Left lobe of liver (tissue), 2 donors: ENCODE results near the gene SFXN4. TPM values are rescaled to one million over a fixed set of nuclear protein-coding genes. Genes with fewer than 3 reads are reported as not detected.
A peak's percentile ranks its signal among the peaks of the same experiment; 100 is the strongest.
"Not testable (repeated sequence)": the region's sequence is repeated elsewhere in the genome, so short reads cannot be mapped to it uniquely, and the experiment has no call there.

Experiments used
- ATAC-seq: fragments of 200-7000 bp; cut with Tn5 transposase; one replicate; pipeline ENCODE4 v1.9.1; 2020; ENCODE audit warnings: mild to moderate bottlenecking, moderate library complexity
- DNase-seq: peaks from one replicate; pipeline ENCODE4 v3.0.0-alpha.2; 2020; ENCODE audit warnings: low spot score
- total RNA-seq: library from RNA; stranded (reverse); gene quantifications from one replicate; pipeline ENCODE4 v1.2.1, GENCODE V29; 2021
- donor health status: DM: no; HTN: no; CAD: no; lungs with moderate emphysema.
- donor health status: DM: no; HTN: yes; CAD: no.

Gene SFXN4
- total RNA-seq, 1 donor from 2014 or later: 17.8 TPM

DNA sequence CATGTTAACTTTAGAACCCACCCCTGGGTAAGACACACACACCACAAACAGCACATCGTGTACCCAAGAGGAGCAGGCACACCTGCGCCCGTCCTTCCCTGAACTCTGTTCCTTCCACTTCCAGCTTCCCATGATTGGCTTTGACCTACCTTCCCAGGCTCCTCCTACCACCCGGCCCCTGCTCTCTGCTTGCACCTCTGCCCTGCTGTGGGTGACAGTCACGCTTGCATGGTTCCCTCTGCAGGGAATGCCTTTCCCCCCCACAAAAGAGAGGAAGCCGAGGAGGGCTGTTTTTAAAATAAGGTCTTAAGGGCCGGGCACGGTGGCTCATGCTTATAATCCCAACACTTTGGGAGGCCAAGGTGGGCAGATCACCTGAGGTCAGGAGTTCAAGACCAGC is 16.4 kb downstream of the SFXN4 start:
- ATAC-seq (no peak), DNase-seq (no peak)

DNA sequence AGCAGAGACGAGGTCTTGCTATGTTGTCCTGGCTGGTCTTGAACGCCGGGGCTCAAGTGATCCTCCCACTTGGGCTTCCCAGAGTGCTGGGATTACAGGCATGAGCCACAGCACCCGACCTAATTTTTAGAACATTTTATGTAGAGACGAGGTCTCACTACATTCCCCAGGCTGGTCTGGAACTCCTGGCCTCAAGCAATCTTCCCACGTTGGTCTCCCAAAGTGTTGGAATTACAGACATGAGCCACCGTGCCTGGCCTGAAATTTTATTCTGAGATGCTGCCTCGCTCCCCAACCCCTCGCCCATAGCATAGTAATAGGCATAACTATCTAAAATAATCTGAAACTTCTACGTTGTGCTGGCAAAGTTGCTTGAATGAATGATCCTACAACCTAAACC is 21.9 kb downstream of the SFXN4 start:
- ATAC-seq: no peak
- no peak for DNase-seq

DNA sequence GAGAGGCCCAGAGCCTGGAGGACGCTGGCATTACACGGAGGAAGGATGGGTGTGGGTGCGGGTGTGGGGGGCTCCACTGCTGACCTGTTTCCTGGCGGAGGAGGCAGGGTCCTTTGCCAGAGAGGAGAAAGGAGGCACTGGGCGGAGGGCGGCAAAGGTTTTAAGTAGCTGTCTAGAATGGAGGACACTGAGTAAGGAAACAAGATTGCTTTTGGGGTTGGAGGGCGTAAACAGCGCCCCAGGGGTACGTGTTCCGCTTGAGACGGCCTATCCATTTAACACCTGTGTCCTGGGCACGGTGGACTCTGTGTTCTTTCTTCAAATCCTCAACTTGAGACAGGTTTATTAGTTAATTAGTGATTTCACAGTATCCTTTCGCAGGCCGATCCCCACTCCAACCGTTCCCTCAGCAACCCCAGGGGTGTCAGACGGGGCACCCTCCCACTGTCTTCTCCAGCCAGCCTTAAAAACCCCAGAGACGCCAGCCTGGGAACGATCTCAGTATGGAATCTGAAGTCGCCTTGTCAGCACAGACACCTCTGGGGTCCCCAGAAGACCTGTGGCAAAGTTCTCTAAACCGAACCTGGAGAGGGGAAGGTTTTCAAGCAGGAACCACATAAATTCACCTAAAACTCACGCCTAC is 24.8 kb downstream of the SFXN4 start:
- DNase-seq: no peak
- ATAC-seq: no peak

DNA sequence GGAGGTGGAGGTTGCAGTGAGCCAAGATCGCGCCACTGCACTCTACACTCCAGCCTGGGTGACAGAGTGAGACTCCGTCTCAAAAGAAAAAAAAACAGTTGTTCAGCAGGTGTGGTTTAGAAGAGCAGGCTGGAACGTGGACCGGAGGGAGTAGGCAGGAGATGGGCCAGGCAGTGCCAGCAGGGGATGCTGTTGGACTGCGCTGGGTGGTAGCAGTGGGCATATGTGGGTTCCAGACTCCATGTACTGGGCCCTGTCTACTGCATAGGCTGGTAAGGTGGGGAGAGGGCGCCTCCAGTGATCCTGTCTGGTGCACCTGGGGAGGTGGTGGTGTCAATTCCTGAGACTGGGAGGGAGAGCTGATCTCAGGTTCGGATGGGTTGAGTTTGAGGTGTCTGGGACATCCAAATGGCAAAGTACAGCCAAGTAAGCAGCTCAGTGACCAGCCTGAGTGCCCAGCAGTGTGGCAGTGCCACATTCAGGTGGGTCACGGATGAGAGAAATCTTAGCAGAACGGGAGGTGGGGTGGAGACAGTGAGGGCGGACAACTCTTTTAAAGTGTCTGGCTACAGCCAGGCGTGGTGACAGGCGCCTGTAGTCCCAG is 25.9 kb downstream of the SFXN4 start:
- DNase-seq (no peak), ATAC-seq (peak; percentile 69)

DNA sequence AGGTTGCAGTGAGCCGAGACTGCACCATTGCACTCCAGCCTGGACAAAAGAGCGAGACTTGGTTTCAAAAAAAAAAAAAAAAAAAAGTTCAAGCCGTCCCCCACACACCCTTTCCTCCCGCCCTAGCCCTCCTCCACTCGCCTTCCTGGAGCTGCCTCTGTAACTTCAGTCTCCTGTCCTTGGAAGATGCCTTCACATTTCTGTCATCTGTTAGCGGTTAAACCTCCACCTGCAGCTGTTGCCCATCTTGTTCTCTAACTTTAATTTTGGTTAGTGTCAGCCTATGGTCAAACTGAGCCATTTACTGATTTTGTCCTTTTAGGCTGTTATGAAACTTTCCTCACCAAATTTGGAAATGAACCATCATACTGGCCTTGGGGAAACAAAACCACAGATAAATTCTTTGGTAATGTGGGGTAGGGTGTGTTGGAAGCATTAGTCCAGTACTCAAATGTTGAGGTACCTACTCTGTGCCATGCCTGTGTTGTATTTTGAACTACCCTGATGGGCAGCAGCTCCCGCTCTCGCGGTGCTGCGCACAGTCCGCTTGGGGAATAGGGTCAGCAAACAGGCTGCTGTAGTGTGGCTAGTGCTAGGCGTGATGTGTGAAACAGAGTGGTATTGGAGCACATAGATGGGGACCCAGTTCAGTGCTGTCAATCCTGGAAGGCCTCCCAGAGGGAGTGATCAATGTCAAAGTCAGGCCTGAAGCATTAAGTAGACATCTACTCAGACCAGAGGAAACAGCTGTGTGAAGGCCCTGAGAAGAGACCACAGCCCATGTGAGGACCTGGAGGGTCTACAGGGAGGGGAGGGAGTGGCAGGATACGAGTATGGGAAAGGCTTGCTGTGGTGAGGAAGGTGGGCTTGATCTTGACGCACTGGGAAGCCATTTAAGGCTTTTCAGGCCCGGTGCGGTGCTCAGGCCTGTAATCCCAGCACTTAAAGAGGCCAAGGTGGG is 26.9 kb downstream of the SFXN4 start:
- ATAC-seq (no peak), DNase-seq (no peak)

DNA sequence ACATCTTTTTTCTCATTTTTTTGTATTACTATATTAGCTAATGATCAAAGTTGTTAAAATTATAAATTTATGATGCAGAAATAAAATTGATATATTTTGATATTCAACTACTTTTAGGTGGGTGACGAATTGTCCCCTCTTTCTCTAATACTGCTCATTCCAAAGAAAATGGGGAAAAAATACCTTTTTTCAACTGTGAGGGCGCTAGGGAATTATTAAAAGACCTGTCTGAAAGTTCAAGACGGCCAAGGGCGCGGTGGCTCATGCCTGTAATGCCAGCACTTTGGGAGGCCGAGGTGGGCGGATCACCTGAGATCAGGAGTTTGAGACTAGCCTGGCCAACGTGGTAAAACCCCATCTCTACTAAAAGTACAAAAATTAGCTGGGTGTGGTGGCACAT is 27.6 kb downstream of the SFXN4 start:
- not testable (repeated sequence) for ATAC-seq, DNase-seq

DNA sequence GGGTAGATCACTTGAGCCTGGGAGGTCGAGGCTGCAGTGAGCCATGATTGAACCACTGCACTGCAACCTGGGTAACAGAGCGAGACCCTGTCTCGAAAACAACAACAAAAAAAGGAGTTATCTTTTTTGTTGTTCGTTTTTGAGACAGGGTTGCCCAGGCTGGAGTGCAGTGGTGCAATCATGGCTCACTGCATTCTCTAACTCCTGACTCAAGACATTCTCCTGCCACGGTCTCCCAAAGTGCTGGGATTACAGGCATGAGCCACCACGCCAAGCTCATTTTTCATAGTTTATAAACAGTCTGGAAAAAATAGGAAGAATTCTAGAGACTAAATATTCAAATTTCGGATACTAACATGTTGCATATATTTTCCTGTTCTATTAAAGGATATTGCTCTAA is 29.4 kb downstream of the SFXN4 start:
- ATAC-seq: no peak
- DNase-seq: no peak

DNA sequence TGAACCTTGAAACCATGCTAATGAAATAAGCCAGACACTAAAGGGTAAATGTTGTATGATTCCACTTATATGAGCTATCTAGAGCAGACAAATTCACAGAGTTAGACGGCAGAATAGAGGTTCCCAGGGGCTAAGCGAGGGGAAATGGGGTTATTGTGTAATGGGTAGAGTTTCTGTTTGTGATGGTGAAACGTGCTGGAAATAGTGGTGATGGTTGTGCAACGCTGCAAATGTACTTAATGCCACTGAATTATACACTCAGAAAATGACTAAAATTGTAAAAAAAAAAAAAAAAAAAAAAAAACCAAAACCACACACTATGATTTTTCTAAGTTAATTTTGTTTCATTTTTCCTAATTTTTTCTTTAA is 30.0 kb downstream of the SFXN4 start:
- peak; percentile 62 for ATAC-seq
- DNase-seq: peak; percentile 69

DNA sequence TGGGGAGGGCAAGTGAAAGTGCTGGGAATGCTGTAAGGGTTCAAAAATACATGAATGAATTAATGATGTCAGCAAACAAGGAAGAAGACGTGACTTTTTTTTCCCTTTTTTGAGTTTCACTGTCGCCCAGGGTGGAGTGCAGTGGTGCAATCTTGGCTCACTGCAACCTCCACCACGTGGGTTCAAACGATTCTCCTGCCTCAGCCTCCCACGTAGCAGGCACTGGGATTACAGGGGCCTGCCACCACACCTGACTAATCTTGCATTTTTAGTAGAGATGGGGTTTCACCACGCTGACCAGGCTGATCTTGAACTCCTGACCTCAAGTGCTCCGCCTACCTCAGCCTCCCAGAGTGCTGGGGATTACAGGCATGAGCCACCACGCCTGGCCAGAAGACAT is 31.6 kb downstream of the SFXN4 start:
- no peak for DNase-seq
- no peak for ATAC-seq

DNA sequence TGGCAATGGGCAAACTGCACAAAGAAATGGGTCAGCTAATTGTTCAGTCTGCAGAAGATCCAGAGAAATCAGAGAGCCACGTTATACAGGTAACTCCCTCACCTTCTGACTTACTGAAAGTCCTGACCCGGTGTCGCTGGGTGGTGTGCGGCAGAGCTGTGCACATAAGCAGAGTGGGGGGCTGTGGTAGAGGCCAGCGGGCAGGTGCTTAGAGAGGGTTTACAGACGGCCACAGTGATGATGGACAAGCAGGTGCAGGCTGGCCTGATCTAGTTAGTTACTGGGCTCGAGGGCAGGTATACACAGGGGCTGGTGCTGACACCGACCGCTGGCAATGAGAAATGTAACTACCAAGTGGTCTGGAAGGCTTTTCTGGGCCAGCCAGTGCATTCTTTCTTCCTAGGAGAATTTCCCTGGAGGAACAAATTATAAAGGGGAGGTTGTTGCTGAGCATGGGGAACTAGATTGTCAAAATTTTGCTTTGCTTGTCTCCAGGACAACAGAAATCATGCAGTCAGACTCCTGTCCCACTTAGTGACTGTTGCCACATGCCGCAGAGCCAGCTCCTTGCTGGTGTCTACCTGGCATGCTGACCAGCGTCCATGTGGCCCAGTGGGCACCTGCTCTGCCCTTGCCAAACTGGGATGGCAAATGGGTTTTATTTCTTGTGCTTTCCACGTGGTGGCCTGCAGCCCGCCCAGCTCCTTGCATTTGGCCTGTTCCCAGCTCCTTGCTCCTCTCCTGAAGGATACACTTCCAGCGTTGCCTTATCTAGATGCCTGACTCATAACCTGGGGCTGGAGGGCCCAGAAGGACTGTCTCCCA is 32.8 kb downstream of the SFXN4 start:
- DNase-seq: no peak

DNA sequence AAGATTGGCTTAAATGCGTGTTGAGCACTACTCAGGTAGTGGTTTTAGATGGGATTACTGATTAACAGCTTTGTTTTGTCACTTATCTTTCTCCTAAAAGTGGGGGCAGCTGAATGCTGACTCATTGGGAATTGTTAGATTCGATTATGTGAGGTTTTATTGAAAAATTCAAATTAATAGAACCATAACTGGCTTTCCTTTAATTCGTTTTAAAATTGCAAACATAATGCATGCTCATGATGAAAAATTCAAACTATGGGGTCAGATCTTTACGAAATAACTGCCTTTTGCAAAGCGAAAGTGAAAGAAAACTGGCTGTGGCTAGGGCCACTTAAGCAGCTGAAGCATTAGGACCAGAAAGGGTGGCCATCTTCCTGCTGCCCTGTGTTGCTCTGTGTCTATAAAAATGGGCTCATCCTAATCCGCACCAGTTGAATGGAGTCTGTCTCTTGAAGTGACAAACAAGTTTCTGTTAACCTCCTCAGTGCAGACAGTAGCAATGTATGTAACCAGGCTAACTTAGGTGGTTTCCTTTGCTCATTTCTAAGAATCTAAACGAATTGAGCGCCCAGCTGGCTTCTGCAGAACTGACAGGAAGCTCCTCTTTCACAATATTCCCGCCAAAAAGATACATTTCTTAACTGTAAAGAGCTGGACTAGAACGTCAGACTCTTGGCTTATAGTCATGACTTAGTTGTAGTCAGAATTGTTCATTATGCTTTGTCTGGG is 33.8 kb downstream of the SFXN4 start:
- DNase-seq (no peak), ATAC-seq (peak; percentile 66)

More for the DNA sequence above, 32.8 kb downstream of the SFXN4 start:
- ATAC-seq: peak; percentile 10

DNA sequence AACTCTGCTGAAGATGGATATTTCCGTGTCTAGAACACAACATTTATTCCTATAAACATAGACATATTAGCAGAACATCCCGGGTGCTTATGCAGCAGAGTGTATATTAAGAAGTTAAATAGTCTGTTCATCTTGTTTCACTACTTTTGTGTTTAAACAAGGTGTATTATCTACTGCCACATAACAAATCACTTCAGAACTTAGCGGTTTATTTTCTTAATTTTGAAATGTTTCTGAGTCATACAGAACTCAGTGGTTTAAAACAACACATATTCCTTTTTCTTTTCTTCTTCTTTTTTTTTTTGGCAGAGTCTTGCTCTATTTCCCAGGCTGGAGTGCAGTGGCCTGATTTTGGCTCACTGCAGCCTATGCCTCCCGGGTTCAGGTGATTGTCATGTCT is 35.8 kb downstream of the SFXN4 start:
- ATAC-seq (no peak), DNase-seq (no peak)

DNA sequence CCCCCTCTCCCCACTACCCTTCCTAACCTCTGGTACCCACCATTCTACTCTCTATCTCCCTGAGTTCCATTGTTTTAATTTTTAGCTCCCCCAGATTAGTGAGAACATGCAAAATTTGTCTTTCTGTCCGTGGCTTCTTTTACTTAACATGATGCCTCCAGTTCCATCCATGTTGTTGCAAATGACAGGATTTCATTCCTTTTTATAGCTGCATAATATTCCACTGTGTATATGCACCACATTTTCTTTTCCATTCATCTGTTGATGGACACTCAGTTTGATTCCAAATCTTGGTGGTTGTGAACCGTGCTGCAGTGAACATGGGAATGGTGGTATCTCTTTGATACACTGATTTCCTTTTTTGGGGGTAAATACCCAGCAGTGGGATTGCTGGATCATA is 39.6 kb downstream of the SFXN4 start:
- ATAC-seq (no peak), DNase-seq (no peak)

DNA sequence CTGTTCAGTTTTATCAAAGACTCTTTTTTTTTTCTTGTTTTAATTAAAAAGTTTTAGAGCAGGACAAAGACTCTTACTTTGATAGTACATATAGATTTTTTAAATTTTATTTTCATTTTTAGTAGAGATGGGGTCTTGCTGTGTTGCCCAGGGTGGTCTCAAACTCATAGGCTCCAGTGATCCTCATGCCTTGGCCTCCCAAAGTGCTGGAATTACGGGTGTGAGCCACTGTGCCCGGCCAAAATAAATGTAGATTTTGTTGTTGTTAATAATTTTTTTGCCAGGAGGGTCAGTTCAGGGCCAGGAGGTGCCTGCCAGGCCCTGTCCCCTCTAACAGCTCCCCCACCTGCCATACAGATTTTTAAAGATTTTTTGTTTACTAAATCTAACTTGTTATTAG is 44.6 kb downstream of the SFXN4 start:
- no peak for DNase-seq

DNA sequence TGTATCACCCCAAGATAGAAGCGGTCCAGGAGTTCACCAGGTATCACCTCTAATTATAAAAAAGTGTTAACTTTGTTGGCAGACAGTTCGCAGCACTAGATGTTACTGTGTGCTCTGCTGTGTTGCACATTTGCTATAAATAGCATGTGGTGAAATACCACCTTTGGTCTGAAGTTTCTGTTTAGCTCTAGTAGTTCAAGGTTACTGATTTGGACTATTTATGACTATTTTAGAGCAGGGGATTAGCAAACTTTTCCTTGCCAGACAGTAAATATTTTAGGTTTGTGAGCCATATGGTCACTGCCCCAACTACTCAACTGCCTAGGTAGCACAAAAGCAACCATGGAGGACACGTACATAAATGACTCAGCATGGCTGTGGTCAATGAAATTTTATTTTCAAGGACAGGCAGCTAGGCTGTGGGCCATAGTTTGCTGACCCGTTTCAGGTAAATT is 45.1 kb downstream of the SFXN4 start:
- DNase-seq: peak; percentile 65
- peak; percentile 86 for ATAC-seq

More for the DNA sequence above, 44.6 kb downstream of the SFXN4 start:
- no peak for ATAC-seq

DNA sequence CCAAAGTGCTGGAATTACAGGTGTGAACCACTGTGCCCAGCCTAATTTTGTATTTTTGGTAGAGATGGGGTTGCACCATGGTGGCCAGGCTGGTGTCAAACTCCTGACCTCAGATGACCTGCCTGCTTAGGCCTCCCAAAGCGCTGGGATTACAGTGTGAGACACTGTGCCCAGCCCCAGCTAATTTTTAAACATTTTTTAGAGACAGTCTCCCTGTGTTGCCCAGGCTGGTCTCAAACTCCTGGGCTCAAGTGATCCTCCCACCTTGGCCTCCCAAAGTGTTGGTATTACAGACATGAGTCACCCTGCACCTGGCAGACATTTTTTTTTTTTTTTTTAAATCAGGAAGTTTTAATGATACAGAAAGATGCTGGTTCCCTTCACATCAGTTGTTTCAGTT is 46.1 kb downstream of the SFXN4 start:
- no peak for ATAC-seq
- DNase-seq: no peak

DNA sequence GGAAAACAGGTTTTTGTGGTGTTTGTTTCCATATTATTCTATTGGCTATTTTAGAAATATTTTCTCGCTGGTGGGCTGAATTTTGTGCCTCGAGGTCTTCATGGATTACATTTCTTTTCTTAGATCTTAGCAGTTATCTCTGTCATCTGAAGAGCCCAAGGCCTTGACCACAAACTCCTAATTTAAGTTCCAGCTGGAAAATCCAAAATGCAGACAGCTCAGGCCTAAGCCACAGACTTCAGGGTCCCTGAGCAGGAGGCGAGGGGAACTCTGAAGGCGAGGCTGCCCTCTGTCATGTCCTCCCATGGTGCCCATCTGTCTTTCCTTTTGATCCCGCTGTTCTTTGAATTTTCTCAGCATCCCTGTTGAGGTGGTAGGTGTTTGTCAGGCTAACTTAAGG is 47.3 kb downstream of the SFXN4 start:
- DNase-seq (no peak), ATAC-seq (no peak)

DNA sequence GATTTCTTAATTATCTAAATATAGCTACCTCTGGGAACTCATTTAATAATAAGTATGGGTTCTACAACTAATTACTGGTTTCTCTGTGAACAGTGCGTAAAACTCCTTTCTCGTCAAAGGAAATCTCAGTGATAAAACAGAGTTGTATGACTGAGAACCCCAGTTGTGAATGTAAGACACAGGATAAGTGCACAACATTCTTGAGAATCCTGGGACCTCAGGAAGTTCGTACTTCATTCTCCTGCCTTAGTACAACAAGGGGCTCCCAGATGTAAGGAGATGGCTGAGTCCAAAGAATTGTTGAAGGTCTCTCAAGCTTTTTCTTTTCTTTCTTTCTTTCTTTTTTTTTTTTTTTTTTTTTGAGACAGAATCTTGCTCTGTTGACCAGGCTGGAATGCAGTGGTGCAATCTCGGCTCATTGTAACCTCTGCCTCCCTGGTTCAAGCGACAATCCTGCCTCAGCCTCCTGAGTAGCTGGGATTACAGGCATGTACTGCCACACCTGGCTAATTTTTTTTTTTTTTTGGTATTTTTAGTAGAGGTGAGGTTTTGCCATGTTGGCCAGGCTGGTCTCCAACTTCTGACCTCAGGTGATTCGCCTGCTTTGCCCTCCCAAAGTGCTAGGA is 49.1 kb downstream of the SFXN4 start:
- DNase-seq (no peak), ATAC-seq (peak; percentile 23)

DNA sequence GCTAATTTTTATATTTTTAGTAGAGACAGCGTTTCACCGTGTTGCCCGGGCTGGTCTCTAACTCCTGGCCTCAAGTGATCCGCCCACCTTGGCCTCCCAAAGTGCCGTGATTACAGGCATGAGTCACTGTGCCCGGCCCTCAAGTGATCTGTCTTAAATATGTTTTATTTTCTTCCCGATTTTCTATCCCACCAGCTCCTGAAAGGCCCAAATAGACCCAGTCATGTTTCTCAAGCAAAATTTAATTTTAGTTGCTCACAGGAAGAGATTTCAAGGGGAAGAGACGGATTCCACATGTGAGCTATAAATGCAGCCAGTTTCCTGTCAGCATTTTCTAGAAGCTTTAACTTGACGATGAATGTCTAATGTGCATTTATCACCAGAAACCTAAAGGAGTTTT is 49.6 kb downstream of the SFXN4 start:
- no peak for ATAC-seq
- DNase-seq: no peak
